SK-N-SH treated with all-trans-retinoic acid at 6 μM for 48 hours (cell line): ENCODE data around the gene LPP.

Experiments used
- ATAC-seq: fragments of 200-7000 bp; cut with Tn5 transposase; 3 replicates; pipeline ENCODE4 v1.9.1; 2020; ENCODE audit warnings: mild to moderate bottlenecking, moderate library complexity
- ARNTL ChIP-seq: fragments of 450-650 bp; formaldehyde crosslinking; IDR thresholded peaks from 2 replicates; pipeline ENCODE4 v1.5.0; 2020; ENCODE audit warnings: low read depth, mild to moderate bottlenecking, moderate library complexity, borderline replicate concordance
- CSDC2 ChIP-seq: fragments of 250-450 bp; sonication (Bioruptor Pico); IDR thresholded peaks from 2 replicates; pipeline ENCODE4 v1.5.0; 2020; ENCODE audit warnings: mild to moderate bottlenecking, moderate library complexity
- ESRRG ChIP-seq: fragments of 250-450 bp; sonication (Bioruptor Pico); IDR thresholded peaks from 2 replicates; pipeline ENCODE4 v1.6.1; 2021; ENCODE audit warnings: mild to moderate bottlenecking
- GLIS3 ChIP-seq: fragments of 250-450 bp; sonication (Bioruptor Pico); IDR thresholded peaks from 2 replicates; pipeline ENCODE4 v1.5.0; 2020; ENCODE audit warnings: mild to moderate bottlenecking, moderate library complexity
- ISL1 ChIP-seq: fragments of 250-450 bp; sonication (Bioruptor Pico); IDR thresholded peaks from 2 replicates; pipeline ENCODE4 v2.1.2; 2022; ENCODE audit warnings: mild to moderate bottlenecking, moderate library complexity
- OSR1 ChIP-seq: fragments of 250-450 bp; sonication (Bioruptor Pico); IDR thresholded peaks from 2 replicates; pipeline ENCODE4 v1.8.0; 2022; ENCODE audit warnings: moderate library complexity, mild to moderate bottlenecking, inconsistent platforms
- RARB ChIP-seq: fragments of 250-450 bp; sonication (Bioruptor Pico); IDR thresholded peaks from 2 replicates; pipeline ENCODE4 v1.8.0; 2021; ENCODE audit warnings: mild to moderate bottlenecking, moderate library complexity
- SNAI2 ChIP-seq: fragments of 250-450 bp; sonication (Bioruptor Pico); IDR thresholded peaks from 2 replicates; pipeline ENCODE4 v1.5.0; 2020; ENCODE audit warnings: mild to moderate bottlenecking, moderate library complexity
- TCF4 ChIP-seq: fragments of 250-450 bp; sonication (Bioruptor Pico); IDR thresholded peaks from 2 replicates; pipeline ENCODE4 v1.8.0; 2021; ENCODE audit warnings: mild to moderate bottlenecking, moderate library complexity, borderline replicate concordance
- TOX ChIP-seq: fragments of 250-450 bp; sonication (Bioruptor Pico); IDR thresholded peaks from 2 replicates; pipeline ENCODE4 v1.8.0; 2021; ENCODE audit warnings: mild to moderate bottlenecking, moderate library complexity, borderline replicate concordance
- ZC3H10 ChIP-seq: fragments of 250-450 bp; sonication (Bioruptor Pico); IDR thresholded peaks from 2 replicates; pipeline ENCODE4 v1.5.1; 2021; ENCODE audit warnings: mild to moderate bottlenecking, moderate library complexity
- ZFP30 ChIP-seq: fragments of 450-650 bp; formaldehyde crosslinking; IDR thresholded peaks from 2 replicates; pipeline ENCODE4 v1.5.0; 2022; ENCODE audit warnings: mild to moderate bottlenecking, moderate library complexity
- ZNF565 ChIP-seq: fragments of 450-650 bp; formaldehyde crosslinking; conservative IDR thresholded peaks from 2 replicates; pipeline ENCODE4 v1.5.0; 2020; ENCODE audit warnings: low read depth, mild to moderate bottlenecking, moderate library complexity
- TF ChIP-seq, protein P1 (sequence below): fragments of 250-450 bp; sonication (Bioruptor Pico); IDR thresholded peaks from 2 replicates; pipeline ENCODE4 v1.8.0; 2020; ENCODE audit warnings: mild to moderate bottlenecking, moderate library complexity, borderline replicate concordance
- TF ChIP-seq, protein P2 (sequence below): fragments of 250-450 bp; sonication (Bioruptor Pico); IDR thresholded peaks from 2 replicates; pipeline ENCODE4 v1.5.1; 2021; ENCODE audit warnings: mild to moderate bottlenecking, moderate library complexity
- TF ChIP-seq, protein P3 (sequence below): fragments of 250-450 bp; sonication (Bioruptor Pico); IDR thresholded peaks from 2 replicates; pipeline ENCODE4 v1.5.0; 2020; ENCODE audit warnings: mild to moderate bottlenecking, moderate library complexity

The LPP gene

GRCh38 chr3:188465311-188465710, 311.4 kb downstream of the LPP start:
- ATAC-seq: no peak
- TF ChIP-seq, protein P1, sequence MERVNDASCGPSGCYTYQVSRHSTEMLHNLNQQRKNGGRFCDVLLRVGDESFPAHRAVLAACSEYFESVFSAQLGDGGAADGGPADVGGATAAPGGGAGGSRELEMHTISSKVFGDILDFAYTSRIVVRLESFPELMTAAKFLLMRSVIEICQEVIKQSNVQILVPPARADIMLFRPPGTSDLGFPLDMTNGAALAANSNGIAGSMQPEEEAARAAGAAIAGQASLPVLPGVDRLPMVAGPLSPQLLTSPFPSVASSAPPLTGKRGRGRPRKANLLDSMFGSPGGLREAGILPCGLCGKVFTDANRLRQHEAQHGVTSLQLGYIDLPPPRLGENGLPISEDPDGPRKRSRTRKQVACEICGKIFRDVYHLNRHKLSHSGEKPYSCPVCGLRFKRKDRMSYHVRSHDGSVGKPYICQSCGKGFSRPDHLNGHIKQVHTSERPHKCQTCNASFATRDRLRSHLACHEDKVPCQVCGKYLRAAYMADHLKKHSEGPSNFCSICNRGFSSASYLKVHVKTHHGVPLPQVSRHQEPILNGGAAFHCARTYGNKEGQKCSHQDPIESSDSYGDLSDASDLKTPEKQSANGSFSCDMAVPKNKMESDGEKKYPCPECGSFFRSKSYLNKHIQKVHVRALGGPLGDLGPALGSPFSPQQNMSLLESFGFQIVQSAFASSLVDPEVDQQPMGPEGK: no peak
- TF ChIP-seq, all 23 proteins: peak for 0

- ATAC-seq: peak; percentile 89
- TF ChIP-seq, protein P2, sequence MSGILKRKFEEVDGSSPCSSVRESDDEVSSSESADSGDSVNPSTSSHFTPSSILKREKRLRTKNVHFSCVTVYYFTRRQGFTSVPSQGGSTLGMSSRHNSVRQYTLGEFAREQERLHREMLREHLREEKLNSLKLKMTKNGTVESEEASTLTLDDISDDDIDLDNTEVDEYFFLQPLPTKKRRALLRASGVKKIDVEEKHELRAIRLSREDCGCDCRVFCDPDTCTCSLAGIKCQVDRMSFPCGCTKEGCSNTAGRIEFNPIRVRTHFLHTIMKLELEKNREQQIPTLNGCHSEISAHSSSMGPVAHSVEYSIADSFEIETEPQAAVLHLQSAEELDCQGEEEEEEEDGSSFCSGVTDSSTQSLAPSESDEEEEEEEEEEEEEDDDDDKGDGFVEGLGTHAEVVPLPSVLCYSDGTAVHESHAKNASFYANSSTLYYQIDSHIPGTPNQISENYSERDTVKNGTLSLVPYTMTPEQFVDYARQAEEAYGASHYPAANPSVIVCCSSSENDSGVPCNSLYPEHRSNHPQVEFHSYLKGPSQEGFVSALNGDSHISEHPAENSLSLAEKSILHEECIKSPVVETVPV: no peak
- TF ChIP-seq TCF4 (CRISPR knock-in tag) (no peak; the same call in 1 of the 2 replicates), ISL1 (CRISPR knock-in tag) (peak; percentile 94), OSR1 (CRISPR knock-in tag) (no peak), SNAI2 (CRISPR knock-in tag) (peak; percentile 84), RARB (CRISPR knock-in tag) (peak; percentile 48; the same call in 1 of the 2 replicates), ESRRG (no peak), ARNTL (CRISPR knock-in tag) (no peak), GLIS3 (CRISPR knock-in tag) (no peak), CSDC2 (CRISPR knock-in tag) (no peak), TOX (peak; percentile 72), ZC3H10 (CRISPR knock-in tag) (peak; percentile 54; the same call in 1 of the 2 replicates), ZFP30 (CRISPR knock-in tag) (no peak)
- TF ChIP-seq, protein P3, sequence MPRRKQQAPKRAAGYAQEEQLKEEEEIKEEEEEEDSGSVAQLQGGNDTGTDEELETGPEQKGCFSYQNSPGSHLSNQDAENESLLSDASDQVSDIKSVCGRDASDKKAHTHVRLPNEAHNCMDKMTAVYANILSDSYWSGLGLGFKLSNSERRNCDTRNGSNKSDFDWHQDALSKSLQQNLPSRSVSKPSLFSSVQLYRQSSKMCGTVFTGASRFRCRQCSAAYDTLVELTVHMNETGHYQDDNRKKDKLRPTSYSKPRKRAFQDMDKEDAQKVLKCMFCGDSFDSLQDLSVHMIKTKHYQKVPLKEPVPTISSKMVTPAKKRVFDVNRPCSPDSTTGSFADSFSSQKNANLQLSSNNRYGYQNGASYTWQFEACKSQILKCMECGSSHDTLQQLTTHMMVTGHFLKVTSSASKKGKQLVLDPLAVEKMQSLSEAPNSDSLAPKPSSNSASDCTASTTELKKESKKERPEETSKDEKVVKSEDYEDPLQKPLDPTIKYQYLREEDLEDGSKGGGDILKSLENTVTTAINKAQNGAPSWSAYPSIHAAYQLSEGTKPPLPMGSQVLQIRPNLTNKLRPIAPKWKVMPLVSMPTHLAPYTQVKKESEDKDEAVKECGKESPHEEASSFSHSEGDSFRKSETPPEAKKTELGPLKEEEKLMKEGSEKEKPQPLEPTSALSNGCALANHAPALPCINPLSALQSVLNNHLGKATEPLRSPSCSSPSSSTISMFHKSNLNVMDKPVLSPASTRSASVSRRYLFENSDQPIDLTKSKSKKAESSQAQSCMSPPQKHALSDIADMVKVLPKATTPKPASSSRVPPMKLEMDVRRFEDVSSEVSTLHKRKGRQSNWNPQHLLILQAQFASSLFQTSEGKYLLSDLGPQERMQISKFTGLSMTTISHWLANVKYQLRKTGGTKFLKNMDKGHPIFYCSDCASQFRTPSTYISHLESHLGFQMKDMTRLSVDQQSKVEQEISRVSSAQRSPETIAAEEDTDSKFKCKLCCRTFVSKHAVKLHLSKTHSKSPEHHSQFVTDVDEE (CRISPR knock-in tag): no peak; the same call in 1 of the 2 replicates
- TF ChIP-seq, protein P1: peak; percentile 74; the same call in 1 of the 2 replicates
- TF ChIP-seq, all 23 proteins: peak for 6
Observed at GRCh38 chr3:188468196-188468595, 314.2 kb downstream of the LPP start.

DNA sequence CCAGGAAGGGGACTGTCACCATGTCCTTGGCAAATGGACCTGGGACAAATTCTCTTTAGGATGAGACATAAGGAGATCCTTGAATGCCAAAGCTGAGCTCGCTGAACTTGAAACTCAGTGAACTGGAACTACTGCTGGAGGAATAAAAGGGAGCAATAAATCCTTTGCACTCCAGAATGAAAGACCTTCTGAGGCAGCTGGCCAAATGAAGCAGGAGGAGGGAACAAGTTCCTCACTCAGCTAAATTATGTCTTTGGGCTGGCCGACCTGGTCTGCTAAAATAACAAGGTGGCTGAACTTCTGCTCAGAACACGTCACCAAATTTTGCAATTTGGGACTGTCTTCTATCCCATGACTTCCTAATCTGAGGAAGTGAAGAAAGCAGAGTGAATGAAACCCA, 314.7 kb downstream of the LPP start:
- ATAC-seq: peak; percentile 67
- TF ChIP-seq, protein P2: no peak
- TF ChIP-seq ZNF565 (no peak), ARNTL (CRISPR knock-in tag) (no peak), OSR1 (CRISPR knock-in tag) (no peak)
- TF ChIP-seq, protein P1: no peak
